Neural crest cell (in vitro differentiated cells): ENCODE measurements around the gene GFOD1. TPM values are rescaled to one million over a fixed set of nuclear protein-coding genes. Genes with fewer than 3 reads are reported as not detected.
"Not testable (repeated sequence)": the region's sequence is repeated elsewhere in the genome, so short reads cannot be mapped to it uniquely, and the experiment has no call there.

Experiments
- DNase-seq: peaks from one replicate; pipeline ENCODE4 v3.0.0; 2021; ENCODE audit warnings: low read depth, mixed read lengths, low spot score
- H3K27ac Mint-ChIP-seq: one replicate; pipeline ENCODE4 v1.8.0; 2021; ENCODE audit warnings: mild to moderate bottlenecking, mixed read lengths; ENCODE audit not compliant: unreplicated experiment
- H3K27me3 Mint-ChIP-seq: 2 replicates; pipeline ENCODE4 v1.8.0; 2021; ENCODE audit warnings: low read depth, mild to moderate bottlenecking, mixed read lengths
- H3K36me3 Mint-ChIP-seq: 2 replicates; pipeline ENCODE4 v1.8.0; 2021; ENCODE audit warnings: low read depth, mild to moderate bottlenecking, mixed read lengths
- H3K4me1 Mint-ChIP-seq: 2 replicates; pipeline ENCODE4 v1.8.0; 2021; ENCODE audit warnings: mixed read lengths
- H3K4me3 Mint-ChIP-seq: one replicate; pipeline ENCODE4 v1.8.0; 2021; ENCODE audit warnings: mild to moderate bottlenecking, mixed read lengths
- H3K9me3 Mint-ChIP-seq: 2 replicates; pipeline ENCODE4 v1.8.0; 2021; ENCODE audit warnings: mixed read lengths
- CTCF ChIP-seq: fragments of 200-600 bp; sonication (generic); conservative IDR thresholded peaks from 2 replicates; pipeline ENCODE4 v1.5.0; 2021; ENCODE audit warnings: antibody characterized with exemption, mild to moderate bottlenecking
- total RNA-seq: library from RNA; stranded (reverse); gene quantifications from 2 replicates; pipeline ENCODE4 v1.2.1, GENCODE V29; 2021

Gene GFOD1
- total RNA-seq, 1 donor from 2014 or later = 2.2 TPM

- TF ChIP-seq CTCF = no peak
- no peak for DNase-seq
- no peak overlapping the region for H3K4me3 Mint-ChIP-seq
- no peaks in the 10 kb centered on the region for H3K9me3 Mint-ChIP-seq
- peaks cover 4% of the 10 kb centered on the region for H3K4me1 Mint-ChIP-seq
- H3K27me3 Mint-ChIP-seq = no peaks in the 10 kb centered on the region
- H3K36me3 Mint-ChIP-seq = no peaks in the 10 kb centered on the region
- H3K27ac Mint-ChIP-seq = no peak overlapping the region
Observed at GRCh38 chr6:13447949-13448724, 39.3 kb downstream of the GFOD1 start.

GRCh38 chr6:13446381-13446780, 41.0 kb downstream of the GFOD1 start:
- no peak for DNase-seq
- Mint-ChIP-seq H3K27me3 (no peaks in the 10 kb centered on the region), H3K36me3 (no peaks in the 10 kb centered on the region)

GRCh38 chr6:13445744-13446115, 41.7 kb downstream of the GFOD1 start:
- no peak overlapping the region for H3K27ac Mint-ChIP-seq
- no peaks in the 10 kb centered on the region for H3K36me3 Mint-ChIP-seq
- H3K27me3 Mint-ChIP-seq = no peaks in the 10 kb centered on the region

More at GRCh38 chr6:13446381-13446780, 41.0 kb downstream of the GFOD1 start:
- TF ChIP-seq CTCF = no peak
- Mint-ChIP-seq H3K4me3 (no peak overlapping the region), H3K27ac (no peak overlapping the region), H3K9me3 (no peaks in the 10 kb centered on the region), H3K4me1 (peaks cover 4% of the 10 kb centered on the region)

GRCh38 chr6:13445005-13445743, 42.2 kb downstream of the GFOD1 start:
- no peak overlapping the region for H3K4me3 Mint-ChIP-seq
- no peaks in the 10 kb centered on the region for H3K9me3 Mint-ChIP-seq
- no peaks in the 10 kb centered on the region for H3K36me3 Mint-ChIP-seq
- H3K4me1 Mint-ChIP-seq = peaks cover 4% of the 10 kb centered on the region
- H3K27ac Mint-ChIP-seq = no peak overlapping the region
- TF ChIP-seq CTCF = no peak
- H3K27me3 Mint-ChIP-seq = no peaks in the 10 kb centered on the region
- no peak for DNase-seq

More at GRCh38 chr6:13445744-13446115, 41.7 kb downstream of the GFOD1 start:
- H3K4me1 Mint-ChIP-seq = peaks cover 4% of the 10 kb centered on the region
- DNase-seq = no peak
- no peak overlapping the region for H3K4me3 Mint-ChIP-seq
- TF ChIP-seq CTCF = no peak
- no peaks in the 10 kb centered on the region for H3K9me3 Mint-ChIP-seq

GRCh38 chr6:13444604-13445003, 42.8 kb downstream of the GFOD1 start:
- DNase-seq = no peak
- no peak for TF ChIP-seq CTCF
- Mint-ChIP-seq H3K4me1 (peaks cover 4% of the 10 kb centered on the region), H3K27me3 (no peaks in the 10 kb centered on the region), H3K36me3 (no peaks in the 10 kb centered on the region), H3K9me3 (no peaks in the 10 kb centered on the region), H3K27ac (no peak overlapping the region), H3K4me3 (no peak overlapping the region)

GRCh38 chr6:13443978-13444377, 43.4 kb downstream of the GFOD1 start:
- H3K4me1 Mint-ChIP-seq, DNase-seq, H3K27me3 Mint-ChIP-seq: not testable (repeated sequence)

More at GRCh38 chr6:13443978-13444377, 43.4 kb downstream of the GFOD1 start:
- H3K4me3 Mint-ChIP-seq, H3K27ac Mint-ChIP-seq, H3K36me3 Mint-ChIP-seq, H3K9me3 Mint-ChIP-seq: not testable (repeated sequence)
